Uterus (tissue), 2 donors: ENCODE data around the gene ZNF771.

Experiments used
- CTCF ChIP-seq, 4 experiments: fragments of 200-600 bp in 2 of 4; fragments of 450-650 bp in 2 of 4; sonication (generic) in 2 of 4; IDR thresholded peaks; one replicate each; pipeline ENCODE4 v1.5.1; 2016 to 2019; ENCODE audit warnings: antibody characterized with exemption in 4 of 4, mild to moderate bottlenecking in 2 of 4, moderate library complexity in 1 of 4
- POLR2A ChIP-seq, 2 donors: fragments of 450-650 bp; IDR thresholded peaks; one replicate each; pipeline ENCODE4 v1.6.1; 2016; ENCODE audit warnings: antibody characterized with exemption in 2 of 2, mild to moderate bottlenecking in 1 of 2, moderate library complexity in 1 of 2

- no peak for TF ChIP-seq CTCF (IDR thresholded peaks at IDR 0.05)
- no peak for TF ChIP-seq POLR2A (IDR thresholded peaks at IDR 0.05)
These were observed 11.2 kb downstream of the ZNF771 start for GRCh38 chr16:30418350-30419181.
